ENCODE data around the gene PAX8.
A peak's percentile ranks its signal among the peaks of the same experiment; 100 is the strongest.

PAX8 gene

DNA sequence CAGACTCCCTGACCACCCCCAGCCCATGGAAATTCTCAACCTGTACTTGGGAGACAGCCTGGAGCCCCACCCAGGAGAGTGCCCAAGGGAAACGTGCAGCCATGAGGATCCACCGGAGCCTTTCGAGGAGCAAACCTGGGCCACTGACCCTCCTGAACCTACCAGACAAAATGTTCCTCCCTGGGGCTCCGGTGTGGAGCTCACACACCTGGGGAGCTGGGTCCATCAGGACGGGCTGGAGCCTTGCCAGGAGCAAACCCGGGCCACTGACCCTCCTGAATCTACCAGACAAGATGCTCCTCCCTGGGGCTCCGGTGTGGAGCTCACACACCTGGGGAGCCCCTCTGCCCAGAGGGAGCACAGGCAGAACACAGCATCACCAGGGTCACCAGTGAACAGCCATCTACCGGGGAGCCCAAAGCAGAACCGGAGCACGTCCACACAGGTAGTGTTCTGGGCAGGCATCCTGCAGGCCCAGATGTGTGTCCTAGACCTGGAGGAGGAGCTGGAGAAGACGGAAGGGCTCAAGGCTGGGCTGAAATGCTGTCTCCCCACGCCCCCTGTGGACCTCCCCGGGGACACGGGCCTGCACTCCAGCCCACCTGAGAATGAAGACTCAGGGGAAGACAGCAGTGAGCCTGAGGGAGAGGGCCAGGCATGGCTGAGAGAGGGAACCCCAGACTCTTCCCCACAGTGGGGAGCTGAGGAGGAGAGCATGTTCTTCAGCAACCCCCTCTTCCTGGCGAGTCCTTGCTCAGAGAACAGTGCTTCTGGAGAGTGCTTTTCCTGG is 96.1 kb downstream of the PAX8 start:
- DNase-seq (ENCODE audit: low read depth), result no peak

DNA sequence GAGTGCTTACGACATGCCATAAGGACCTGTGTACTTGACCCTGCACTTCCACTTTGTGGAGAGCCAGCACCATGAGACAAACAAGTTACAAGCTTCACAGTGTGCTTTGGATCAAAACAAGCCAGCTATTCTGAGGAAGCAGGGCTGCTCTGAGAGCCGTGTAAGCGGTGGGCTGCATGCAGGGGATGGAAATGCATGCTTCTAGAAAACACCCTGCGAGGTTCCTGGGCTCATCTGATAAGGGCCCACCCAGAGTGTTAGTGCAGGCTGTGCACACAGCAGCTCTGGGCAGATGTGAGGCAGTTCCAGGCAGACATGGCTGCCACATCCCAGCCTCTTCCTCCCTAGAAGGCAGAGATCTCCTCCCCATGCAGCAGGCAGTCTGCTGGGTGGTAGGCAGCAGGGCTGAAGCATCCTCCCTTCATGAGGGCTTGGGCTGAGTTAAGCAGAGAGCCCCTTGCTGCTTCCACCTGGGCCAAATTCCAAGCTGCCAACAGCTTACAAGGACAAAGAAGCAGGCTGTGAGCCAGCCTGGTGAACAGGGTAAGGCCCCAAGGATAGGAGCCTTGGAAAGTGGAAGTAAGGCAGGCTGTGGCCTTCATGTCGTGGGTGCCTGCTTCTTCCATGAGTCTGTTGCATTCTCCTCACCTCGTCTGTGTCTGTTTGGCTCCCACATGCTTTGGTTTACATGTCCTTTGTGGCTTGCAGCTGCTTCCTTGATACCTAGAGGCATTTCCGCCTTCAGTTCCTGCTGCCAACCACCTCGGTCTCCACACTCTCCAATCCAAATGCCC is 97.3 kb downstream of the PAX8 start:
- DNase-seq (ENCODE audit: low read depth), result no peak

GRCh38 chr2:113180131-113180946 is 98.4 kb downstream of the PAX8 start:
- no peak for DNase-seq (ENCODE audit: low read depth)

GRCh38 chr2:113179446-113180045 is 99.2 kb downstream of the PAX8 start:
- DNase-seq (ENCODE audit: low read depth), result no peak

GRCh38 chr2:113178891-113179290 is 99.8 kb downstream of the PAX8 start:
- DNase-seq (ENCODE audit: low read depth), result no peak

- no peak for DNase-seq (ENCODE audit: low read depth)
Measured at GRCh38 chr2:113178069-113178746, 100.5 kb downstream of the PAX8 start.

- no peak for DNase-seq (ENCODE audit: low read depth)
Measured at GRCh38 chr2:113176696-113177355, 101.9 kb downstream of the PAX8 start.

- DNase-seq (ENCODE audit: low read depth), result no peak
Measured at GRCh38 chr2:113175736-113176695, 102.7 kb downstream of the PAX8 start.

GRCh38 chr2:113175042-113175628 is 103.6 kb downstream of the PAX8 start:
- DNase-seq (ENCODE audit: low read depth), result peak; percentile 37

- no peak for DNase-seq (ENCODE audit: low read depth)
Measured at GRCh38 chr2:113174376-113174750, 104.4 kb downstream of the PAX8 start.

GRCh38 chr2:113173542-113174375 is 105.0 kb downstream of the PAX8 start, which contains the start of gene PSD4:
Gene PSD4, plus strand, starts transcription at chr2:113173971. Its CDS starts 8,486 bp downstream, at chr2:113182457.
- DNase-seq (ENCODE audit: low read depth), result peak; percentile 78

GRCh38 chr2:113172721-113173541 is 105.8 kb downstream of the PAX8 start:
- no peak for DNase-seq (ENCODE audit: low read depth)

- no peak for DNase-seq (ENCODE audit: low read depth)
Measured at GRCh38 chr2:113171334-113172075, 107.2 kb downstream of the PAX8 start.

GRCh38 chr2:113169586-113169985 is 109.1 kb downstream of the PAX8 start:
- no peak for DNase-seq (ENCODE audit: low read depth)

DNA sequence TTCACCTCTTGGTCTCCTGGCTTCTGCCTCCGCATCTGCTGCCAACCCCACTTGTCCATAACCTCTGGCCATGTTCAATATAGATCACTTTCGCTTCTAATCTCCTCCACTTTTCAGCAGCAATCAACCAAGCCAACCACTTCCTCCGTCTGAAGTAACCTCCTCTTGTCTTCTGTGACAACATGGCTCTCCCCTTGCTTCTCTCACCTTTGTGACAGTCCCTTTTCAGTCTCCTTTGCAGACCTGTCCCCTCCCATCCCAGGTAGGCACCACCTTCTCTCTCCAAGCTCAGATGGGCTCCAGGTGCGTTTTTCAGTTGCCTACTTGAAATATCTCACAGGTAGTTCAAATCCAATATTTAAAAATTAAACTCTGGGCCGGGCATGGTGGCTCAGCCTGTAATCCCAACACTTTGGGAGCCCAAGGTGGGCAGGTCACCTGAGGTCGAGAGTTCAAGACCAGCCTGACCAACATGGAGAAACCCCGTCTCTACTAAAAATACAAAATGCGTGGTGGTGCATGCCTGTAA is 109.7 kb downstream of the PAX8 start:
- no peak for DNase-seq (ENCODE audit: low read depth)

DNA sequence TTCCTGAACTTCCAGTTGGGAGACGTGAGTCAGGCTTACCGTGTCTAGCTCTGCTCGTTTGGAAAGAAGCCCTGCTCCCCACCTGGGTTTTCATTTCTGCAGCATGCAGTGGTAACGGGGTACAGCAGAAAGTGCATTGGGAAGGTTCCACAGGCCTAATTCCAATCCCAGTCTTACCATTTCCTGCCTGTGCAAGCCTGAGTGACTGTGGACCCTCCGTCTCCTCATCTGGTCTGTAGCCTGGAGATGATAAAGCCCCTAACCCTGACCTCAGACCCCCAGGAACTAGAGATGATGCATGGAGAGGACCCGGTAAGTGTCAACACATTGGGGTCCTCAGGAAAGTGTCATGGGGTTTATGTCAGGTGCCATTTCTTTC is 110.8 kb downstream of the PAX8 start:
- no peak for DNase-seq (ENCODE audit: low read depth)

Measured in activated T-cell treated with anti-CD3 and anti-CD28 coated beads for 1 hour (primary cell).